NCI-H1417 (cell line): ENCODE measurements around the gene KIF26B.
A peak's percentile ranks its signal among the peaks of the same experiment; 100 is the strongest.

Source experiments
- DNase-seq, 3 experiments: peaks; one replicate each; lab custom pipeline; 2025; lab: John Stamatoyannopoulos, UW

KIF26B gene

GRCh38 chr1:245428681-245429080 lies 273.9 kb downstream of the KIF26B start:
- no peak for DNase-seq

GRCh38 chr1:245431706-245432105 lies 276.9 kb downstream of the KIF26B start:
- DNase-seq = no peak

GRCh38 chr1:245432228-245432875 lies 277.6 kb downstream of the KIF26B start:
- no peak for DNase-seq

GRCh38 chr1:245433561-245433960 lies 278.8 kb downstream of the KIF26B start:
- peak in 1 of 3 experiments; percentile 9 for DNase-seq

GRCh38 chr1:245434280-245434679 lies 279.5 kb downstream of the KIF26B start:
- DNase-seq = no peak

- DNase-seq = no peak
Observed at GRCh38 chr1:245436407-245436806, 281.6 kb downstream of the KIF26B start.

- DNase-seq = peak in 1 of 3 experiments; percentile 45
Observed at GRCh38 chr1:245437369-245438062, 282.7 kb downstream of the KIF26B start.

- DNase-seq = peak in 1 of 3 experiments; percentile 15
Observed at GRCh38 chr1:245440922-245441321, 286.1 kb downstream of the KIF26B start.

GRCh38 chr1:245441689-245442088 lies 286.9 kb downstream of the KIF26B start:
- DNase-seq = no peak

- no peak for DNase-seq
Observed at GRCh38 chr1:245444147-245444828, 289.5 kb downstream of the KIF26B start.

GRCh38 chr1:245444945-245445344 lies 290.2 kb downstream of the KIF26B start:
- DNase-seq = no peak

- DNase-seq = no peak
Observed at GRCh38 chr1:245448531-245448930, 293.7 kb downstream of the KIF26B start.

- DNase-seq = peak; percentile 8 to 74 (median 43)
Observed at GRCh38 chr1:245448975-245449431, 294.2 kb downstream of the KIF26B start.

- no peak for DNase-seq
Observed at GRCh38 chr1:245453541-245453940, 298.8 kb downstream of the KIF26B start.

- no peak for DNase-seq
Observed at GRCh38 chr1:245454051-245454450, 299.3 kb downstream of the KIF26B start.

GRCh38 chr1:245457562-245457961 lies 302.8 kb downstream of the KIF26B start:
- no peak for DNase-seq

GRCh38 chr1:245458234-245458633 lies 303.4 kb downstream of the KIF26B start:
- no peak for DNase-seq

GRCh38 chr1:245458761-245459174 lies 304.0 kb downstream of the KIF26B start:
- DNase-seq = peak in 2 of 3 experiments; percentile 50 to 80

- no peak for DNase-seq
Observed at GRCh38 chr1:245459621-245460020, 304.8 kb downstream of the KIF26B start.

- DNase-seq = no peak
Observed at GRCh38 chr1:245461681-245462080, 306.9 kb downstream of the KIF26B start.

GRCh38 chr1:245462161-245462560 lies 307.4 kb downstream of the KIF26B start:
- DNase-seq = no peak

GRCh38 chr1:245463392-245464165 lies 308.8 kb downstream of the KIF26B start:
- no peak for DNase-seq
